Sigmoid colon (tissue), 7 donors: Measurements from ENCODE around the gene SLC46A2. TPM values are rescaled to one million over a fixed set of nuclear protein-coding genes. Genes with fewer than 3 reads are reported as not detected.

Source experiments
- DNase-seq: peaks from one replicate; pipeline ENCODE4 v3.0.0-alpha.2; 2019
- H3K27ac ChIP-seq, 4 donors: fragments of 200-600 bp; sonication (generic); one replicate each; pipeline ENCODE4 v1.5.1; 2016 to 2019; ENCODE audit warnings: mild to moderate bottlenecking in 1 of 4
- H3K27me3 ChIP-seq, 3 donors: fragments of 200-600 bp; sonication (generic); one replicate each; pipeline ENCODE4 v1.5.1; 2019; ENCODE audit warnings: mild to moderate bottlenecking in 1 of 3
- H3K36me3 ChIP-seq, 4 donors: fragments of 200-600 bp; sonication (generic); one replicate each; pipeline ENCODE4 v1.5.1; 2016 to 2019
- H3K4me1 ChIP-seq, 4 donors: fragments of 200-600 bp; sonication (generic); one replicate each; pipeline ENCODE4 v1.5.1; 2017 to 2019
- H3K4me3 ChIP-seq, 4 donors: fragments of 200-600 bp; sonication (generic); one replicate each; pipeline ENCODE4 v1.5.1; 2017 to 2019; ENCODE audit warnings: mild to moderate bottlenecking in 2 of 4, moderate library complexity in 1 of 4
- H3K9me3 ChIP-seq, 4 donors: fragments of 200-600 bp in 3 of 4; sonication (generic) in 3 of 4; one replicate each; pipeline versions ENCODE4 v1.5.1 to v1.6.1; 2013 to 2019
- CTCF ChIP-seq, 4 experiments: fragments of 450-650 bp in 3 of 4; fragments of 200-600 bp in 1 of 4; IDR thresholded peaks; one replicate each; pipeline ENCODE4 v1.5.1; 2016 to 2019; ENCODE audit warnings: antibody characterized with exemption in 4 of 4, mild to moderate bottlenecking in 3 of 4, moderate library complexity in 2 of 4
- EP300 ChIP-seq, 4 donors: sonication (generic); formaldehyde crosslinking; IDR thresholded peaks; one replicate each; pipeline ENCODE4 v1.6.1; 2017; ENCODE audit warnings: antibody characterized with exemption in 4 of 4
- POLR2A ChIP-seq, 2 donors: fragments of 450-650 bp; IDR thresholded peaks; one replicate each; pipeline ENCODE4 v1.6.1; 2016; ENCODE audit warnings: antibody characterized with exemption in 2 of 2, mild to moderate bottlenecking in 2 of 2, moderate library complexity in 2 of 2
- POLR2AphosphoS5 ChIP-seq, 4 donors: sonication (generic); formaldehyde crosslinking; IDR thresholded peaks; one replicate each; pipeline ENCODE4 v1.6.1; 2017; ENCODE audit warnings: antibody characterized with exemption in 4 of 4
- WGBS, 2 donors: extraction: QIAGEN DNeasy Blood & Tissue Kit; methylation state at CpG; one replicate each; pipeline ENCODE4 v1.1.7; 2013; 5-methylcytosine and 5-hydroxymethylcytosine counted together
- intact Hi-C: fragments of 100-400 bp; cut with DNase I; formaldehyde crosslinking; loops from one replicate; pipeline ENCODE4 v1.15.1; 2023
- polyA plus RNA-seq, 3 donors: library from polyadenylated mRNA; stranded (reverse); fragments of 200-250 nt; gene quantifications; one replicate each; pipeline ENCODE4 v1.2.3, GENCODE V29; 2013
- total RNA-seq, 4 donors: library from RNA; depleted of rRNA; stranded (reverse); fragments of >200 nt; gene quantifications; one replicate each; pipeline ENCODE4 v1.1.0, GENCODE V29; 2016
- donor health status: healthy with polysubstance abuse.
- donor health status: Bipolar disorder and iron deficiency.
- donor health status: healthy.

Gene SLC46A2
- total and polyA plus RNA-seq, 7 donors = 0.07 to 0.36 TPM; not detected in 5

- no peak for DNase-seq
- WGBS, 2 donors = 39 to 49% methylated on average over 6 of the region's 6 CpGs
- Histone ChIP-seq H3K27ac (no peak overlapping the region), H3K4me1 (no peaks in the 10 kb centered on the region), H3K36me3 (no peaks in the 10 kb centered on the region), H3K4me3 (no peak overlapping the region), H3K27me3 (no peaks in the 10 kb centered on the region), H3K9me3 (no peaks in the 10 kb centered on the region)
- intact Hi-C loops = no loop called here
- TF ChIP-seq CTCF (IDR thresholded peaks at IDR 0.05) = no peak
- no peak for TF ChIP-seq POLR2AphosphoS5 (IDR thresholded peaks at IDR 0.05)
- no peak for TF ChIP-seq POLR2A (IDR thresholded peaks at IDR 0.05)
- no peak for TF ChIP-seq EP300 (IDR thresholded peaks at IDR 0.05)
Measured at GRCh38 chr9:112898872-112899311, 8.2 kb upstream of the SLC46A2 start.

- Histone ChIP-seq H3K27ac (no peak overlapping the region), H3K4me3 (no peak overlapping the region), H3K4me1 (no peaks in the 10 kb centered on the region), H3K9me3 (no peaks in the 10 kb centered on the region), H3K27me3 (peaks cover 0 to 5% (median 1%) of the 10 kb centered on the region in 3 donors), H3K36me3 (no peaks in the 10 kb centered on the region)
- no peak for TF ChIP-seq POLR2AphosphoS5 (IDR thresholded peaks at IDR 0.05)
- TF ChIP-seq POLR2A (IDR thresholded peaks at IDR 0.05) = no peak
- TF ChIP-seq CTCF (IDR thresholded peaks at IDR 0.05) = no peak
- TF ChIP-seq EP300 (IDR thresholded peaks at IDR 0.05) = no peak
- WGBS, 2 donors = 38 to 47% methylated on average over 3 of the region's 3 CpGs
- intact Hi-C loops = no loop called here
- no peak for DNase-seq
Measured at GRCh38 chr9:112896131-112896530, 5.5 kb upstream of the SLC46A2 start.

- WGBS, 2 donors = 93 to 94% methylated on average over 1 of the region's 1 CpG
- Histone ChIP-seq H3K4me3 (no peak overlapping the region), H3K4me1 (peaks cover 0 to 11% (median 10%) of the 10 kb centered on the region in 4 donors), H3K27ac (no peak overlapping the region), H3K9me3 (no peaks in the 10 kb centered on the region), H3K36me3 (no peaks in the 10 kb centered on the region), H3K27me3 (peaks cover 0 to 19% (median 15%) of the 10 kb centered on the region in 3 donors)
- intact Hi-C loops = no loop called here
- TF ChIP-seq CTCF (IDR thresholded peaks at IDR 0.05) (no peak), POLR2A (IDR thresholded peaks at IDR 0.05) (no peak), EP300 (IDR thresholded peaks at IDR 0.05) (no peak), POLR2AphosphoS5 (IDR thresholded peaks at IDR 0.05) (no peak)
- no peak for DNase-seq
Measured at GRCh38 chr9:112894699-112895098, 4.0 kb upstream of the SLC46A2 start.

GRCh38 chr9:112894041-112894440, 3.4 kb upstream of the SLC46A2 start:
- Histone ChIP-seq H3K27me3 (peaks cover 0 to 25% (median 15%) of the 10 kb centered on the region in 3 donors), H3K4me3 (no peak overlapping the region), H3K36me3 (no peaks in the 10 kb centered on the region), H3K27ac (no peak overlapping the region), H3K9me3 (no peaks in the 10 kb centered on the region), H3K4me1 (peaks cover 0 to 11% (median 10%) of the 10 kb centered on the region in 4 donors)
- intact Hi-C loops = no loop called here
- 93 to 95% methylated on average over 1 of the region's 1 CpG for WGBS, 2 donors
- no peak for TF ChIP-seq EP300 (IDR thresholded peaks at IDR 0.05)
- no peak for TF ChIP-seq CTCF (IDR thresholded peaks at IDR 0.05)
- no peak for TF ChIP-seq POLR2A (IDR thresholded peaks at IDR 0.05)
- no peak for TF ChIP-seq POLR2AphosphoS5 (IDR thresholded peaks at IDR 0.05)
- DNase-seq = no peak

GRCh38 chr9:112892981-112893380, 2.3 kb upstream of the SLC46A2 start:
- Histone ChIP-seq H3K4me1 (peaks cover 0 to 11% (median 10%) of the 10 kb centered on the region in 4 donors), H3K9me3 (no peaks in the 10 kb centered on the region), H3K27me3 (peaks cover 0 to 27% (median 15%) of the 10 kb centered on the region in 3 donors), H3K36me3 (no peaks in the 10 kb centered on the region), H3K4me3 (no peak overlapping the region), H3K27ac (no peak overlapping the region)
- WGBS, 2 donors = 90 to 91% methylated on average over 2 of the region's 2 CpGs
- DNase-seq = no peak
- no peak for TF ChIP-seq EP300 (IDR thresholded peaks at IDR 0.05)
- no peak for TF ChIP-seq POLR2A (IDR thresholded peaks at IDR 0.05)
- no peak for TF ChIP-seq CTCF (IDR thresholded peaks at IDR 0.05)
- no peak for TF ChIP-seq POLR2AphosphoS5 (IDR thresholded peaks at IDR 0.05)
- intact Hi-C loops = no loop called here
